T-helper 17 cell (primary cell): ENCODE measurements around the gene DLG2. TPM values are rescaled to one million over a fixed set of nuclear protein-coding genes. Genes with fewer than 3 reads are reported as not detected.
"Not testable (repeated sequence)": the region's sequence is repeated elsewhere in the genome, so short reads cannot be mapped to it uniquely, and the experiment has no call there.

Experiments
- ATAC-seq: fragments of 150-1000 bp; cut with Tn5 transposase; 2 replicates; pipeline ENCODE4 v1.10.0; 2021; ENCODE audit warnings: mild to moderate bottlenecking, moderate library complexity
- DNase-seq, 3 donors: peaks; one replicate each; pipeline versions ENCODE4 v3.0.0 to v3.0.0-alpha.2; 2020 to 2021
- H3K9me3 ChIP-seq: one replicate; pipeline ENCODE4 v1.7.0; 2013; ENCODE audit warnings: low read length, mild to moderate bottlenecking; ENCODE audit not compliant: control insufficient read depth, poor library complexity, severe bottlenecking
- H3K27ac Mint-ChIP-seq: one replicate; pipeline ENCODE4 v1.8.0; 2022; ENCODE audit warnings: mild to moderate bottlenecking, moderate library complexity, mixed read lengths
- H3K27me3 Mint-ChIP-seq: one replicate; pipeline ENCODE4 v1.8.0; 2022; ENCODE audit warnings: mixed read lengths
- H3K36me3 Mint-ChIP-seq: one replicate; pipeline ENCODE4 v1.8.0; 2022; ENCODE audit warnings: low read depth, mixed read lengths
- H3K4me1 Mint-ChIP-seq: one replicate; pipeline ENCODE4 v1.8.0; 2022; ENCODE audit warnings: mild to moderate bottlenecking, mixed read lengths
- H3K4me3 Mint-ChIP-seq: one replicate; pipeline ENCODE4 v1.8.0; 2022; ENCODE audit warnings: mild to moderate bottlenecking, moderate library complexity, mixed read lengths
- total RNA-seq, 4 donors: library from RNA in 2 of 4; stranded (reverse) in 2 of 4; gene quantifications; one replicate each; pipeline ENCODE4 v1.2.3 and lab custom pipeline; 2022 to 2026

Gene DLG2
- total RNA-seq, 2 donors from 2014 or later = 1.0 to 2.2 TPM

- DNase-seq = no peak
- Mint-ChIP-seq H3K4me3 (no peak overlapping the region), H3K27me3 (no peaks in the 10 kb centered on the region), H3K4me1 (no peaks in the 10 kb centered on the region), H3K27ac (no peak overlapping the region), H3K36me3 (no peaks in the 10 kb centered on the region)
- H3K9me3 ChIP-seq = no peaks in the 10 kb centered on the region
- no peak for ATAC-seq
Observed at GRCh38 chr11:85045716-85046115, 581.4 kb downstream of the DLG2 start.

GRCh38 chr11:85044911-85045310 is 582.2 kb downstream of the DLG2 start:
- H3K4me3 Mint-ChIP-seq = no peak overlapping the region
- H3K9me3 ChIP-seq = no peaks in the 10 kb centered on the region
- no peak for DNase-seq
- H3K27ac Mint-ChIP-seq = no peak overlapping the region
- no peaks in the 10 kb centered on the region for H3K4me1 Mint-ChIP-seq
- H3K36me3 Mint-ChIP-seq = no peaks in the 10 kb centered on the region
- no peak for ATAC-seq
- no peaks in the 10 kb centered on the region for H3K27me3 Mint-ChIP-seq

GRCh38 chr11:85042361-85042760 is 584.8 kb downstream of the DLG2 start:
- Mint-ChIP-seq H3K36me3 (no peaks in the 10 kb centered on the region), H3K4me1 (no peaks in the 10 kb centered on the region), H3K27ac (no peak overlapping the region), H3K27me3 (no peaks in the 10 kb centered on the region), H3K4me3 (no peak overlapping the region)
- no peak for DNase-seq
- no peak for ATAC-seq
- H3K9me3 ChIP-seq = no peaks in the 10 kb centered on the region

- H3K27me3 Mint-ChIP-seq = no peaks in the 10 kb centered on the region
- no peaks in the 10 kb centered on the region for H3K9me3 ChIP-seq
- no peak overlapping the region for H3K27ac Mint-ChIP-seq
- H3K36me3 Mint-ChIP-seq = no peaks in the 10 kb centered on the region
- no peak overlapping the region for H3K4me3 Mint-ChIP-seq
- DNase-seq (no peak), ATAC-seq (no peak)
- no peaks in the 10 kb centered on the region for H3K4me1 Mint-ChIP-seq
Observed at GRCh38 chr11:85040166-85040565, 587.0 kb downstream of the DLG2 start.

- H3K9me3 ChIP-seq = no peaks in the 10 kb centered on the region
- Mint-ChIP-seq H3K27ac (no peak overlapping the region), H3K36me3 (no peaks in the 10 kb centered on the region), H3K4me3 (no peak overlapping the region), H3K4me1 (no peaks in the 10 kb centered on the region), H3K27me3 (no peaks in the 10 kb centered on the region)
- ATAC-seq = no peak
- no peak for DNase-seq
Observed at GRCh38 chr11:85029964-85030363, 597.2 kb downstream of the DLG2 start.

GRCh38 chr11:85028329-85029101 is 598.6 kb downstream of the DLG2 start:
- no peak overlapping the region for H3K27ac Mint-ChIP-seq
- no peak overlapping the region for H3K4me3 Mint-ChIP-seq
- no peaks in the 10 kb centered on the region for H3K4me1 Mint-ChIP-seq

GRCh38 chr11:85027346-85027745 is 599.8 kb downstream of the DLG2 start:
- Mint-ChIP-seq H3K27ac (no peak overlapping the region), H3K36me3 (no peaks in the 10 kb centered on the region), H3K4me1 (no peaks in the 10 kb centered on the region), H3K4me3 (no peak overlapping the region), H3K27me3 (no peaks in the 10 kb centered on the region)
- ATAC-seq (no peak), DNase-seq (no peak)
- no peaks in the 10 kb centered on the region for H3K9me3 ChIP-seq

More at GRCh38 chr11:85028329-85029101, 598.6 kb downstream of the DLG2 start:
- no peaks in the 10 kb centered on the region for H3K9me3 ChIP-seq
- no peaks in the 10 kb centered on the region for H3K36me3 Mint-ChIP-seq
- ATAC-seq (no peak), DNase-seq (no peak)
- H3K27me3 Mint-ChIP-seq = no peaks in the 10 kb centered on the region

- ATAC-seq (no peak), DNase-seq (no peak)
- Mint-ChIP-seq H3K27ac (no peak overlapping the region), H3K27me3 (no peaks in the 10 kb centered on the region), H3K4me1 (no peaks in the 10 kb centered on the region), H3K4me3 (no peak overlapping the region), H3K36me3 (no peaks in the 10 kb centered on the region)
- H3K9me3 ChIP-seq = no peaks in the 10 kb centered on the region
Observed at GRCh38 chr11:85021058-85021457, 606.1 kb downstream of the DLG2 start.

- Mint-ChIP-seq H3K36me3 (no peaks in the 10 kb centered on the region), H3K27me3 (no peaks in the 10 kb centered on the region), H3K27ac (no peak overlapping the region), H3K4me1 (no peaks in the 10 kb centered on the region), H3K4me3 (no peak overlapping the region)
- no peak for DNase-seq
- ATAC-seq = no peak
- no peaks in the 10 kb centered on the region for H3K9me3 ChIP-seq
Observed at GRCh38 chr11:84993386-84993785, 633.8 kb downstream of the DLG2 start.

GRCh38 chr11:84990141-84990540 is 637.0 kb downstream of the DLG2 start:
- no peaks in the 10 kb centered on the region for H3K27me3 Mint-ChIP-seq
- no peak overlapping the region for H3K4me3 Mint-ChIP-seq
- no peak overlapping the region for H3K27ac Mint-ChIP-seq

GRCh38 chr11:84987686-84988187 is 639.4 kb downstream of the DLG2 start:
- H3K4me1 Mint-ChIP-seq, H3K36me3 Mint-ChIP-seq, H3K27me3 Mint-ChIP-seq, DNase-seq, H3K27ac Mint-ChIP-seq, H3K9me3 ChIP-seq, ATAC-seq, H3K4me3 Mint-ChIP-seq: not testable (repeated sequence)

More at GRCh38 chr11:84990141-84990540, 637.0 kb downstream of the DLG2 start:
- no peaks in the 10 kb centered on the region for H3K9me3 ChIP-seq
- no peaks in the 10 kb centered on the region for H3K36me3 Mint-ChIP-seq
- DNase-seq (no peak), ATAC-seq (no peak)
- H3K4me1 Mint-ChIP-seq = no peaks in the 10 kb centered on the region

GRCh38 chr11:84981301-84981700 is 645.8 kb downstream of the DLG2 start:
- ATAC-seq = no peak
- DNase-seq = no peak
- no peaks in the 10 kb centered on the region for H3K4me1 Mint-ChIP-seq
- H3K4me3 Mint-ChIP-seq = no peak overlapping the region
- H3K27me3 Mint-ChIP-seq = no peaks in the 10 kb centered on the region
- no peaks in the 10 kb centered on the region for H3K36me3 Mint-ChIP-seq
- peaks cover 2% of the 10 kb centered on the region for H3K9me3 ChIP-seq
- no peak overlapping the region for H3K27ac Mint-ChIP-seq

GRCh38 chr11:84969103-84969502 is 658.0 kb downstream of the DLG2 start:
- H3K9me3 ChIP-seq = no peaks in the 10 kb centered on the region
- Mint-ChIP-seq H3K27ac (no peak overlapping the region), H3K36me3 (no peaks in the 10 kb centered on the region), H3K27me3 (no peaks in the 10 kb centered on the region), H3K4me1 (no peaks in the 10 kb centered on the region), H3K4me3 (no peak overlapping the region)
- DNase-seq = no peak
- no peak for ATAC-seq

GRCh38 chr11:84965484-84965883 is 661.7 kb downstream of the DLG2 start:
- Mint-ChIP-seq H3K36me3 (no peaks in the 10 kb centered on the region), H3K27me3 (no peaks in the 10 kb centered on the region), H3K27ac (no peak overlapping the region), H3K4me3 (no peak overlapping the region), H3K4me1 (no peaks in the 10 kb centered on the region)
- ATAC-seq = no peak
- no peak for DNase-seq
- no peaks in the 10 kb centered on the region for H3K9me3 ChIP-seq
